HG03354 (cell line): ENCODE measurements around the gene CTSW.

Source experiments
- ATAC-seq: cut with Tn5 transposase; IDR thresholded peaks from one replicate; pipeline ENCODE4 v1.9.1; 2021; ENCODE audit warnings: mild to moderate bottlenecking; ENCODE audit not compliant: unreplicated experiment, poor library complexity, severe bottlenecking

Gene CTSW

GRCh38 chr11:65898656-65899355, 19.2 kb downstream of the CTSW start:
- ATAC-seq, result no peak

GRCh38 chr11:65899356-65900124, 19.9 kb downstream of the CTSW start:
- ATAC-seq, result no peak

- peak; percentile 78 for ATAC-seq
Observed at GRCh38 chr11:65900125-65900898, 20.7 kb downstream of the CTSW start, which contains the start of gene FOSL1. Gene FOSL1, minus strand, starts transcription at chr11:65900388. Its CDS starts 49 bp downstream, at chr11:65900339.

GRCh38 chr11:65900899-65901180, 21.2 kb downstream of the CTSW start:
- no peak for ATAC-seq

GRCh38 chr11:65903068-65903481, 23.4 kb downstream of the CTSW start:
- ATAC-seq, result no peak

GRCh38 chr11:65903715-65904114, 24.1 kb downstream of the CTSW start:
- no peak for ATAC-seq

GRCh38 chr11:65906602-65907001, 27.0 kb downstream of the CTSW start:
- no peak for ATAC-seq

GRCh38 chr11:65907878-65908277, 28.2 kb downstream of the CTSW start:
- ATAC-seq, result no peak

- ATAC-seq, result no peak
Observed at GRCh38 chr11:65911682-65912568, 32.3 kb downstream of the CTSW start.

- no peak for ATAC-seq
Observed at GRCh38 chr11:65912845-65913244, 33.2 kb downstream of the CTSW start.

- no peak for ATAC-seq
Observed at GRCh38 chr11:65915101-65915820, 35.6 kb downstream of the CTSW start.

GRCh38 chr11:65915821-65916251, 36.2 kb downstream of the CTSW start:
- ATAC-seq, result no peak

- no peak for ATAC-seq
Observed at GRCh38 chr11:65916391-65916790, 36.8 kb downstream of the CTSW start.

- no peak for ATAC-seq
Observed at GRCh38 chr11:65917077-65917433, 37.4 kb downstream of the CTSW start.

GRCh38 chr11:65917434-65918210, 38.0 kb downstream of the CTSW start:
- ATAC-seq, result no peak

- peak; percentile 55 for ATAC-seq
Observed at GRCh38 chr11:65918211-65919140, 38.8 kb downstream of the CTSW start, which contains the start of gene C11orf68. Gene C11orf68, minus strand, starts transcription at chr11:65919062. Its CDS starts 31 bp downstream, at chr11:65919031.

GRCh38 chr11:65919141-65919572, 39.5 kb downstream of the CTSW start, which contains the start of gene DRAP1:
Gene DRAP1, plus strand, starts transcription at chr11:65919426. Its CDS starts 76 bp downstream, at chr11:65919502.
- peak; percentile 89 for ATAC-seq
